Fibroblast of pulmonary artery (primary cell): ENCODE results near the gene ZNF487.
A peak's percentile ranks its signal among the peaks of the same experiment; 100 is the strongest.

Source experiments
- DNase-seq: peaks from one replicate; pipeline ENCODE4 v3.0.0-alpha.2; 2010; ENCODE audit warnings: low read depth
- H3K4me3 ChIP-seq: replicated peaks from 2 replicates; pipeline ENCODE4 v1.5.1; 2011; ENCODE audit warnings: low read depth, mild to moderate bottlenecking, control low read depth, low read length, moderate library complexity
- CTCF ChIP-seq: IDR thresholded peaks from 2 replicates; pipeline ENCODE4 v1.5.1; 2011; ENCODE audit warnings: mild to moderate bottlenecking, control low read depth, low read length, inconsistent platforms; ENCODE audit errors: missing control alignments

Gene ZNF487

DNA sequence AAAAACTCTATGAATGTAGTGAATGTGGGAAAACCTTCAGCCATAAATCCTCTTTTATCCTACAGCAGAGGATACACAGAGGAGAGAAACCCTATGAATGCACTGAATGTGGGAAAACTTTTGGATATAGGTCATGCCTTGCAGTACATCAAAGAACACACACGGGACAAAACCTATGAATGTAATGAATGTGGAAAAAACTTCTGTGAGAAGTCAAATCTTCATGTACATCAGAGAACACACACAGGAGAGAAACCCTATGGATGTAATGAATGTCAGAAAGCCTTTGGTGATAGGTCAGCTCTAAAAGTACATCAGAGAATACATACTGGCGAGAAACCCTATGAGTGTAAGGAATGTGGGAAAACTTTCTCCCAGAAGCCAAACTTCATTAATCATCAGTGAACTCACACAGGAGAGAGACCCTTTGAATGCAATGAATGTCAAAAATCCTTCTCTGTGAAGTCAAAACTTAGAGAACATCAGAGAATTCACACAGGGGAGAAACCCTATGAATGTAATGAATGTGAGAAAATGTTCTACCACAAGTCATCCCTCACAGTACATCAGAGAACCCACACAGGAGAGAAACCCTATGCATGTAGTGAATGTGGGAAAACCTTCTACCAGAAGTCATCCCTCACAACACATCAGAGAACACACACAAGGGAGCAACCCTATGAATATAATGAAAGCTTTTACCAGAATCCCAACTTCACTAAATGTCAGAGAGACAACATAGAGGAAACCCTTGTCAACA lies 45.6 kb downstream of the ZNF487 start:
- TF ChIP-seq CTCF, result no peak
- no peak overlapping the region for H3K4me3 ChIP-seq
- DNase-seq, result no peak

DNA sequence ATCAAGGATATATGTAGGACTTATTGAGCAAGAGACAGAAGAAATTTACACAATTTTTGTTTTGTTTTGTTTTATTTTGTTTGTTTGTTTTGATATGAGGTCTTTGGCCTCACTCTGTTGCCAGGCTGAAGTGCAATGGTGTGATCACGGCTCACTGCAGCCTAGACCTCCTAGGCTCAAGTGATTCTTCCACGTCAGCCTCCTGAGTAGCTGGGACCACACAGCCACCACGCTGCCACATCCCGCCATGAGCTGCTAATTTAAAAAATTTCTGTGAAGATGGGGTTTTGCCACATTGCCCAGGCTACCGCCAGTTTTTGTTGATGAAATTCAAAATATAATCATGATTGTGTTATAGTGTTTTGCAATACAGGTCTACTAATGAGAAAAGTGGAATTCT lies 54.9 kb downstream of the ZNF487 start:
- no peak for TF ChIP-seq CTCF
- DNase-seq, result no peak
- H3K4me3 ChIP-seq, result no peak overlapping the region

- no peak overlapping the region for H3K4me3 ChIP-seq
- no peak for TF ChIP-seq CTCF
- DNase-seq, result no peak
Measured at GRCh38 chr10:43502931-43503330, 66.0 kb downstream of the ZNF487 start.

GRCh38 chr10:43524434-43525247 lies 87.7 kb downstream of the ZNF487 start:
- peak; percentile 1 for DNase-seq
- H3K4me3 ChIP-seq, result no peak overlapping the region
- no peak for TF ChIP-seq CTCF
